ENCODE measurements around the gene PHC2.
A peak's percentile ranks its signal among the peaks of the same experiment; 100 is the strongest.

The PHC2 gene

GRCh38 chr1:33295450-33296081 is 135.3 kb downstream of the PHC2 start:
- Histone ChIP-seq H3K27ac (ENCODE audit: low read length) (no peak overlapping the region), H4K20me1 (ENCODE audit: insufficient read depth, low read length) (no peaks in the 10 kb centered on the region)

GRCh38 chr1:33295023-33295422 is 135.9 kb downstream of the PHC2 start:
- Histone ChIP-seq H3K27me3 (replicated peaks; ENCODE audit: insufficient read depth, low read length) (no peaks in the 10 kb centered on the region), H3F3A (ENCODE audit: insufficient read depth, low read length) (no peaks in the 10 kb centered on the region), H3K4me2 (ENCODE audit: low read depth, low read length) (no peak overlapping the region), H3K4me1 (ENCODE audit: low read length) (no peaks in the 10 kb centered on the region), H2AFZ (ENCODE audit: low read length) (peak overlapping the region; percentile 42; the same call in 1 of the 2 replicates), H3K27ac (ENCODE audit: low read length) (no peak overlapping the region), H3K79me2 (ENCODE audit: low read length) (no peaks in the 10 kb centered on the region), H4K20me1 (ENCODE audit: insufficient read depth, low read length) (no peaks in the 10 kb centered on the region), H3K9me2 (replicated peaks; ENCODE audit: insufficient read depth, low read length) (no peaks in the 10 kb centered on the region), H3K36me3 (replicated peaks; ENCODE audit: insufficient read depth, low read length) (no peaks in the 10 kb centered on the region), H3K9me3 (replicated peaks; ENCODE audit: insufficient read depth, low read length) (no peaks in the 10 kb centered on the region), H3K4me3 (ENCODE audit: low read length) (no peak overlapping the region), H3K9ac (ENCODE audit: low read length) (no peak overlapping the region)
- TF ChIP-seq EZH2phosphoT487 (IDR thresholded peaks at IDR 0.05; ENCODE audit: low read length): no peak
- TF ChIP-seq, protein P1, sequence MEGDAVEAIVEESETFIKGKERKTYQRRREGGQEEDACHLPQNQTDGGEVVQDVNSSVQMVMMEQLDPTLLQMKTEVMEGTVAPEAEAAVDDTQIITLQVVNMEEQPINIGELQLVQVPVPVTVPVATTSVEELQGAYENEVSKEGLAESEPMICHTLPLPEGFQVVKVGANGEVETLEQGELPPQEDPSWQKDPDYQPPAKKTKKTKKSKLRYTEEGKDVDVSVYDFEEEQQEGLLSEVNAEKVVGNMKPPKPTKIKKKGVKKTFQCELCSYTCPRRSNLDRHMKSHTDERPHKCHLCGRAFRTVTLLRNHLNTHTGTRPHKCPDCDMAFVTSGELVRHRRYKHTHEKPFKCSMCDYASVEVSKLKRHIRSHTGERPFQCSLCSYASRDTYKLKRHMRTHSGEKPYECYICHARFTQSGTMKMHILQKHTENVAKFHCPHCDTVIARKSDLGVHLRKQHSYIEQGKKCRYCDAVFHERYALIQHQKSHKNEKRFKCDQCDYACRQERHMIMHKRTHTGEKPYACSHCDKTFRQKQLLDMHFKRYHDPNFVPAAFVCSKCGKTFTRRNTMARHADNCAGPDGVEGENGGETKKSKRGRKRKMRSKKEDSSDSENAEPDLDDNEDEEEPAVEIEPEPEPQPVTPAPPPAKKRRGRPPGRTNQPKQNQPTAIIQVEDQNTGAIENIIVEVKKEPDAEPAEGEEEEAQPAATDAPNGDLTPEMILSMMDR (IDR thresholded peaks at IDR 0.05; ENCODE audit: low read length): no peak
- no peak for TF ChIP-seq EZH2 (optimal IDR thresholded peaks at IDR 0.05; ENCODE audit: low read depth, low read length)
- no peak for DNase-seq

More at GRCh38 chr1:33295450-33296081, 135.3 kb downstream of the PHC2 start:
- H3K36me3 ChIP-seq (replicated peaks; ENCODE audit: insufficient read depth, low read length): no peaks in the 10 kb centered on the region
- peak; percentile 74 for DNase-seq
- TF ChIP-seq EZH2phosphoT487 (IDR thresholded peaks at IDR 0.05; ENCODE audit: low read length) (no peak), EZH2 (optimal IDR thresholded peaks at IDR 0.05; ENCODE audit: low read depth, low read length) (no peak)
- TF ChIP-seq, protein P1 (IDR thresholded peaks at IDR 0.05; ENCODE audit: low read length): peak; percentile 97
- no peak overlapping the region for H3K4me3 ChIP-seq (ENCODE audit: low read length)
- no peaks in the 10 kb centered on the region for H3K4me1 ChIP-seq (ENCODE audit: low read length)
- H3K9me3 ChIP-seq (replicated peaks; ENCODE audit: insufficient read depth, low read length): no peaks in the 10 kb centered on the region
- H3K79me2 ChIP-seq (ENCODE audit: low read length): no peaks in the 10 kb centered on the region
- H3K4me2 ChIP-seq (ENCODE audit: low read depth, low read length): no peak overlapping the region
- H3K27me3 ChIP-seq (replicated peaks; ENCODE audit: insufficient read depth, low read length): no peaks in the 10 kb centered on the region
- H3K9ac ChIP-seq (ENCODE audit: low read length): no peak overlapping the region
- H2AFZ ChIP-seq (ENCODE audit: low read length): peak overlapping the region; percentile 42; the same call in 1 of the 2 replicates
- no peaks in the 10 kb centered on the region for H3F3A ChIP-seq (ENCODE audit: insufficient read depth, low read length)
- no peaks in the 10 kb centered on the region for H3K9me2 ChIP-seq (replicated peaks; ENCODE audit: insufficient read depth, low read length)

DNA sequence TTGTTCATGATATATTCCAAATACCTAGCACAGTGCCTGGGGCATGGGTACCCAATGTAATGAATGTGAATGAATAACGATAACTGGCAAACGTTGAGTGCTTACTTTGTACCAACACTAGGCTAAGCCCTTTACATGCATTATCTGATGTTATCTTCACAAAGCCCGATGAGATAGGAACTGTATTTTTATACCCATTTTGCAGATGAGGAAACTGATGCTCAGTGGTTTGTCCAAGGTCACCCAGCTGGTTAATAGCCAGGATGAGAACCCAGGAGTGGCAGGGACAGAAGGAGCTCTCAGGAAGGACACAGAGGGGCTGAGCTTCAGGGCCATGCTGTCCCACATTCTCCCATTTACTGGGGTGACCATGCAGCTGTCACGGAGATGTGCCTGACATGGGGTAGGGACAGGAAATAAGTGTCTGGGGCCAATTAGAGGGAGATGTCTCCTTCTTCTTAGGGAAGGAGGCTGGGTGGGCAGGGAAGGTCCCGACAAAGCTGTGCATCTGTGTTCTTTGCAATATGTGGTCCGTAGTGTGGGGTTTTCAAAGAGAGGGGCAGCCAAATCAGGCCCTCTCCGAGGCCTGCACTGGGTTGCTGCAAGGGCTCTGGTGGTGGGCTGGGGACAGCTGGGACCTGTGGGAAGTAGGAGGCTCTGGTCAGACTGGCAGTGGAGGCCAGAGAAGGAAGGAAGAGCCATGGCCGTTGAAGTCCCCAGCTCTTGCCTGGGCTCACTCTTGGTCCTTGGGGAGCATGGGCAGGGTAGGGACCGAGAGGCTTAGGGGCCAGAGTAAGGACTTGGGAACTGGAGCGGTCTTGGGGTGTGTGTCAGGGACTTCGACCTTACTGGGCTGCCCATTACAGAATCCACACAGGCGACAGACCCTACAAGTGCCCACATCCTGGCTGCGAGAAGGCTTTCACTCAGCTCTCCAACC is 136.6 kb downstream of the PHC2 start:
- Histone ChIP-seq H3K9me3 (replicated peaks; ENCODE audit: insufficient read depth, low read length) (no peaks in the 10 kb centered on the region), H3K27ac (ENCODE audit: low read length) (no peak overlapping the region), H3K4me3 (ENCODE audit: low read length) (no peak overlapping the region), H3K27me3 (replicated peaks; ENCODE audit: insufficient read depth, low read length) (no peaks in the 10 kb centered on the region), H3F3A (ENCODE audit: insufficient read depth, low read length) (no peaks in the 10 kb centered on the region), H3K36me3 (replicated peaks; ENCODE audit: insufficient read depth, low read length) (no peaks in the 10 kb centered on the region), H2AFZ (ENCODE audit: low read length) (no peak overlapping the region), H3K4me1 (ENCODE audit: low read length) (no peaks in the 10 kb centered on the region), H3K9me2 (replicated peaks; ENCODE audit: insufficient read depth, low read length) (no peaks in the 10 kb centered on the region), H3K4me2 (ENCODE audit: low read depth, low read length) (no peak overlapping the region), H4K20me1 (ENCODE audit: insufficient read depth, low read length) (no peaks in the 10 kb centered on the region), H3K79me2 (ENCODE audit: low read length) (no peaks in the 10 kb centered on the region), H3K9ac (ENCODE audit: low read length) (no peak overlapping the region)
- TF ChIP-seq EZH2 (optimal IDR thresholded peaks at IDR 0.05; ENCODE audit: low read depth, low read length) (no peak), EZH2phosphoT487 (IDR thresholded peaks at IDR 0.05; ENCODE audit: low read length) (no peak)
- TF ChIP-seq, protein P1 (IDR thresholded peaks at IDR 0.05; ENCODE audit: low read length): no peak
- DNase-seq: no peak
